BLaER1 treated with 17β-estradiol and CSF1 and Interleukin-3, amounts not matched to agents 10 nM and 100 nM (cell line): ENCODE measurements around the gene ANGPTL4.

Source experiments
- H3K27ac ChIP-seq, 11 experiments: shearing (Covaris generic); formaldehyde crosslinking; 2 replicates each; pipeline ENCODE4 v1.8.1; 2022
- H3K27me3 ChIP-seq, 11 experiments: shearing (Covaris generic); formaldehyde crosslinking; 2 replicates each; pipeline ENCODE4 v1.8.1; 2022
- H3K36me3 ChIP-seq, 11 experiments: shearing (Covaris generic); formaldehyde crosslinking; 2 replicates each; pipeline ENCODE4 v1.8.1; 2022
- H3K4me1 ChIP-seq, 10 experiments: shearing (Covaris generic); formaldehyde crosslinking; 2 replicates each; pipeline ENCODE4 v1.8.1; 2022
- H3K4me2 ChIP-seq, 11 experiments: shearing (Covaris generic); formaldehyde crosslinking; 2 replicates each; pipeline ENCODE4 v1.8.1; 2022
- H3K4me3 ChIP-seq, 10 experiments: shearing (Covaris generic); formaldehyde crosslinking; 2 replicates each; pipeline ENCODE4 v1.8.1; 2022
- H3K9ac ChIP-seq, 11 experiments: shearing (Covaris generic); formaldehyde crosslinking; 2 replicates each; pipeline ENCODE4 v1.8.1; 2022
- H3K9me3 ChIP-seq, 11 experiments: shearing (Covaris generic); formaldehyde crosslinking; replicated peaks in 1 of 11; 2 replicates each; pipeline ENCODE4 v1.8.1; 2022
- H4K20me1 ChIP-seq, 11 experiments: shearing (Covaris generic); formaldehyde crosslinking; 2 replicates each; pipeline ENCODE4 v1.8.1; 2022
- Cebpa-rat ChIP-seq, 11 experiments: shearing (Covaris generic); IDR thresholded peaks; 2 replicates each; pipeline ENCODE4 v1.8.1; 2022

Gene ANGPTL4

DNA sequence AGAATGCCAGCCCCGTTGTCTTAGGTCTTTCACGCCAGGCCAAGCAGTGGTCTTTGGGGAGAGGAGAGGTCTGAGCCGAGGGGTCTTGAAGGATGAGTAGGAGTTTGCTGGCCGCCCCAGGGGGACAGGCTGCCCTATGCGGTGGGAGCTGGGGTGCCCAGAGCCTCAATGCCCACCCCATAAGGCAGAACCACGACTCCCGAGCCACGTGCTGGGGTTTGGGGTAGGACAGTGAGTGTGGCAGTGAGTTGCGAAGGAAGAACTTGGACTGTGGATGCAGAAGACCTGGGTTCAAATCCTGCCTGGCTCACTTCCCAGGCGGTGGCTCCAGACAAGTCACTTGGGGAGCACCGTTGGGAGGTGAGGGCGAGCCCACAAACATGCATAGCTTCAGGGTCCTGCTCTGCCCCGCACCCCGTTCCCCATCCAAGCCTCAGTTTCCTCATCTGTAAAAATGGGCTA, 31.7 kb downstream of the ANGPTL4 start:
- Histone ChIP-seq H3K27ac (no peak overlapping the region), H3K4me1 (peaks cover 27 to 76% (median 63%) of the 10 kb centered on the region in 10 experiments), H3K9ac (no peak overlapping the region), H3K36me3 (peaks cover 13 to 68% (median 28%) of the 10 kb centered on the region in 11 experiments; a peak in 21 of 22 replicates), H3K4me3 (no peak overlapping the region), H3K9me3 (no peaks in the 10 kb centered on the region), H4K20me1 (peaks cover 79 to 99% (median 98%) of the 10 kb centered on the region in 11 experiments), H3K4me2 (no peak overlapping the region), H3K27me3 (no peaks in the 10 kb centered on the region)
- no peak for TF ChIP-seq Cebpa-rat (IDR thresholded peaks at IDR 0.05)

DNA sequence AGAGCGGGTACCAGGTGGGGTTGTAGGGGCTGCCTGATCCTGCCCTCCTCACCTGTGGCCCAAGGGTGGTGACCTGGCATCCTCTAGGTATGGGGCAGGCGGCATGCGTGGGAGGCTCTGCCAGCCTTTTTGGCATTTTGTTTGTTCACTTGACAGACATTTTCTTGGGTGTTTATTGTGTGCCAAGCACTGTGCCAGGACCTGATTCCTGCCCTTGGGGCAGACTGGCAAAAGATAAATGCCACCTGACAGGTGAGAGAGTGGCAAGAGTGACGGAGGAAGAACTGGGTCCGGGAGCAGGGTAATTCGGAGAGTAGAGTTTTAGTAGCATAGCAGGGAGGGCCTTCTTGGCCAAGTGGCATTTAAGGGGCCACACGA, 32.2 kb downstream of the ANGPTL4 start:
- Histone ChIP-seq H3K27me3 (no peaks in the 10 kb centered on the region), H3K9me3 (no peaks in the 10 kb centered on the region), H3K4me3 (no peak overlapping the region), H3K4me2 (0 out of 22 replicates have a peak overlapping the region, but pooled peaks of 1 of the 11 experiments have one; percentile 17), H3K9ac (no peak overlapping the region), H3K36me3 (peaks cover 13 to 69% (median 28%) of the 10 kb centered on the region in 11 experiments; a peak in 21 of 22 replicates), H3K4me1 (peaks cover 23 to 72% (median 59%) of the 10 kb centered on the region in 10 experiments), H4K20me1 (peaks cover 75 to 97% (median 96%) of the 10 kb centered on the region in 11 experiments), H3K27ac (no peak overlapping the region)
- TF ChIP-seq Cebpa-rat (IDR thresholded peaks at IDR 0.05), result no peak

DNA sequence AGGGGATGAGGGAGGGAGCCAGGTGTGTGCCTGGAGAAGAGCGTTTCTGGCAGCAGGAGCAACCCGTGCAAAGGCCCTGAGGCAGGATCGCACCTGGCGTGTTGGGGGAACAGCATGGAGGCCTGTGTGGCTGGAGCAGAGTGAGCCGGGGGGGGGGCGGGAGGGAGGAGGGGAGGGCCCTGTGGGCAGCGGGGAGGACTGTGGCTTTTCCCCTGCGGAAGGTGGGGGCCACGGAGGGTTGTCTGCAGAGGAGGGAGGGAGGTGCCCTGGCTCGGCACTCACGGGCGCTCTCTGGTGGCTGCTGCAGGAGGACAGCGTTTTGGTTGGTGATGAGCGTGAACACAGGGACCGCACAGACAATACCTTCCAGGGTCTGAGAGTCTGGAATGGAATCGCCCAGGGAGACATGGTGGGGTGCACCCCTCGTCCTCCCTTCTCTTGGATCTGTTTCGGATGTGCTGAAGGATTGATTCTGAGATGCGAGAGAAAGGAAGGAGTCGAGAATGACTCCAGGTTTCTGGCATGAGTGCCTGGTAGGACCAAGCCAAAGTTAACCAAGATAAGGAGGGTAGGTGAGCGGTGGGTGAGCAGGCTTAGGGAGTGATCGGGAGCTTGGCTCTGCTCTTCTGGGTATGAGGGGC, 32.7 kb downstream of the ANGPTL4 start:
- peaks cover 70 to 95% (median 91%) of the 10 kb centered on the region in 11 experiments for H4K20me1 ChIP-seq
- TF ChIP-seq Cebpa-rat (IDR thresholded peaks at IDR 0.05), result no peak
- peak overlapping the region in 5 of 11 experiments; percentile 7 to 61 (median 22); a peak in 5 of 22 replicates for H3K27ac ChIP-seq
- H3K27me3 ChIP-seq, result no peaks in the 10 kb centered on the region
- peaks cover 14 to 74% (median 28%) of the 10 kb centered on the region in 11 experiments for H3K36me3 ChIP-seq
- H3K9ac ChIP-seq, result peak overlapping the region in 10 of 11 experiments; percentile 5 to 62 (median 32); a peak in 13 of 22 replicates
- peaks cover 18 to 67% (median 54%) of the 10 kb centered on the region in 10 experiments for H3K4me1 ChIP-seq
- no peaks in the 10 kb centered on the region for H3K9me3 ChIP-seq
- H3K4me2 ChIP-seq, result peak overlapping the region; percentile 21 to 49 (median 39); a peak in 19 of 22 replicates
- no peak overlapping the region for H3K4me3 ChIP-seq

DNA sequence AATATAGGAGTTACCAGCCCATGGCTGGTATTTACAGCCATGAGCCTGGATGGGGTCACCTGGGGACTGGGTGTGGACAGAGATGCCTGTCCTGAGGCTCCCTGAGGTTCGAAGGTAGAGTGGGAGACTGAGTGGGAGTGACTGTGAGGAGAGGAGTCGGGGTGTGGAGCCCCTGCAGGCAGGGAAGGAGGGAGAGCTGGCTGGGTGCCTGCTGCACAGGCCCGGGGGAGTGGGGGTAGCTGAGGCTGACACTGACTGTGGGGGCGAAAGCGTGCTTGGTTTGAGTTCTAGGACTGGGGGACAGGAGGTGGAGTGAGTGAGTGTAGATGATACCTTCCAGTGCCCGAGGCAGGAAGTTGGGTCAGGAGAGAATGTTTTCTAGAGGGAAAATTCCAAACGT, 33.3 kb downstream of the ANGPTL4 start:
- Histone ChIP-seq H3K9ac (peak overlapping the region in 10 of 11 experiments; percentile 5 to 62 (median 32); a peak in 15 of 22 replicates), H3K9me3 (no peaks in the 10 kb centered on the region), H3K4me3 (no peak overlapping the region), H4K20me1 (peaks cover 64 to 95% (median 90%) of the 10 kb centered on the region in 11 experiments), H3K4me1 (peaks cover 12 to 61% (median 48%) of the 10 kb centered on the region in 10 experiments), H3K27me3 (no peaks in the 10 kb centered on the region), H3K27ac (peak overlapping the region in 6 of 11 experiments; percentile 7 to 61 (median 28); a peak in 10 of 22 replicates), H3K4me2 (peak overlapping the region; percentile 21 to 49 (median 39); a peak in 18 of 22 replicates), H3K36me3 (peaks cover 20 to 80% (median 34%) of the 10 kb centered on the region in 11 experiments)
- no peak for TF ChIP-seq Cebpa-rat (IDR thresholded peaks at IDR 0.05)

DNA sequence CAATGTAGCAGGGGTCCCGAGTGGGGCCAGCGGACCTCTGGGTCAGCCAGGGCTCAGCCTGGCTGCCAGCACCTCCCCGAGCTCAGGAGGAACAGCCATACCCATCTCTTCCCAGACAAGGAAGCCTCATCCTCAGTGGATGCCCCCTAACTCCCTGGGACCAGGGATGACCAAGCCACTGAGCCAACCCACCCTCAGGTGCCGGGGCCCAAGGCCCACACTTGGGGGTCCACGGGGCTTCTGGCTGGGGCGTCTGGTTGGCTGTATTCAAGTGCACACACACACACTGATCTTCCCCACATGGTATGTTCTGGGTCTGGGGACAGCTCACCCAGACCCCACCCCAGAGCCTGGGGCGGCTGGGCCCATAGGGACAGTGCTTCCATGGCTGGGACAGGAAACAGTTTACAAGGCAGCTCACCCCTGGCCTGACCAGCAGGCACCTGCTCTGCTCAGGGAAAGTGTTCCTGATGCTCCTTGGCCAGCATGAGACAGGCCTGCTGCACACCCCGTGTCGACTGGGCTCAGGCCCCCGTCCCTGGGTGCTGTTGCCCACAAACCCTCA, 33.9 kb downstream of the ANGPTL4 start:
- Histone ChIP-seq H3K9ac (peak overlapping the region in 9 of 11 experiments; percentile 5 to 62 (median 26); a peak in 13 of 22 replicates), H3K4me2 (peak overlapping the region in 10 of 11 experiments; percentile 21 to 49 (median 38); a peak in 13 of 22 replicates)

DNA sequence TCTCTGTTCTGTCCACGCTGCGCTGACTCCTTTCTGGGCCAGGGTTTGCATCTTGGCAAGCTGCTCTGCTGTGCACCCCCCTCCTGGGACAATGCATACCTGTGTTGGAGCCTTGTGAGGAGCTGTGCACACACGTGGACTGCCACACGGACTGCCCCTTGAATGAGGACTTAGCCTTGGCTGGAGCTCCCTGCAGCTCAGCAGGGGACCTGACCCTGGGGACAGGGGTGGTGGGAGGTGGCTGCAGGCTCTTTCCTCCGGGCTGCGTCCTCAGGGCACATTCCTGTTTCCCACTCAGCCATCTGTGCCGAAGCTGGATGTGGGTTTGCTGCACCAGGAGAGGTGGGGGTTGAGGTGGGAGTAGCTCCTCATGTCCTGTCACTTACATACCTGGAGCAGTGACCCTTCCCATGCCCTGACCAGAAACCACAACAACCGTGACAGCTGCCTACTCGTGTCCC, 34.4 kb downstream of the ANGPTL4 start:
- H3K9ac ChIP-seq, result peak overlapping the region in 5 of 11 experiments; percentile 16 to 62 (median 41); a peak in 4 of 22 replicates
- no peaks in the 10 kb centered on the region for H3K9me3 ChIP-seq
- no peaks in the 10 kb centered on the region for H3K27me3 ChIP-seq
- no peak for TF ChIP-seq Cebpa-rat (IDR thresholded peaks at IDR 0.05)
- peak overlapping the region in 8 of 11 experiments; percentile 1 to 45 (median 38); a peak in 10 of 22 replicates for H3K4me2 ChIP-seq
- no peak overlapping the region for H3K4me3 ChIP-seq
- no peak overlapping the region for H3K27ac ChIP-seq
- H3K36me3 ChIP-seq, result peaks cover 30 to 85% (median 44%) of the 10 kb centered on the region in 11 experiments
- H4K20me1 ChIP-seq, result peaks cover 53 to 91% (median 80%) of the 10 kb centered on the region in 11 experiments
- H3K4me1 ChIP-seq, result peaks cover 6 to 50% (median 37%) of the 10 kb centered on the region in 10 experiments

More for the DNA sequence above, 33.9 kb downstream of the ANGPTL4 start:
- Histone ChIP-seq H3K36me3 (peaks cover 25 to 85% (median 39%) of the 10 kb centered on the region in 11 experiments), H3K4me1 (peaks cover 7 to 56% (median 42%) of the 10 kb centered on the region in 10 experiments), H3K27ac (peak overlapping the region in 6 of 11 experiments; percentile 7 to 61 (median 28); a peak in 6 of 22 replicates), H4K20me1 (peaks cover 58 to 91% (median 84%) of the 10 kb centered on the region in 11 experiments), H3K27me3 (no peaks in the 10 kb centered on the region), H3K4me3 (no peak overlapping the region), H3K9me3 (no peaks in the 10 kb centered on the region)
- no peak for TF ChIP-seq Cebpa-rat (IDR thresholded peaks at IDR 0.05)

DNA sequence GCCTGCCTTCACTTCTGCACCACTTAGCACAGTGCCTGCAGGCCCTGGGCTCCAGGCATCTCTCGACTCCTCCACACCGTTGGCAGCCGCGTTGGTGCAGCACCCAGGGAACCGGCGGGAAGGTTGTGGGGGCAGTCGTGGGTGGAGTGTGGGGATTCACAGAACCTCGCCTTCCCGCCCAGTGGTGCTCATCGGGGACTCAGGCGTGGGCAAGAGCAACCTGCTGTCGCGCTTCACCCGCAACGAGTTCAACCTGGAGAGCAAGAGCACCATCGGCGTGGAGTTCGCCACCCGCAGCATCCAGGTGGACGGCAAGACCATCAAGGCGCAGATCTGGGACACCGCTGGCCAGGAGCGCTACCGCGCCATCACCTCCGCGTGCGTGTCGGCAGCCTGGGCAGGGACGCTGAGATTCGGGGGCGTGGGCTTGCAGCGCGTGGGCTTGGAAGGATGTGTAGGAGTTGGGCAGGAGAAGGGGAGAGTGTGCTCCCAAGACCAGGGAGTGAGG, 35.8 kb downstream of the ANGPTL4 start:
- no peak overlapping the region for H3K4me2 ChIP-seq
- no peaks in the 10 kb centered on the region for H3K9me3 ChIP-seq
- peaks cover 6 to 39% (median 28%) of the 10 kb centered on the region in 10 experiments; a peak in 19 of 20 replicates for H3K4me1 ChIP-seq
- no peak overlapping the region for H3K9ac ChIP-seq
- peaks cover 41 to 85% (median 55%) of the 10 kb centered on the region in 11 experiments for H3K36me3 ChIP-seq
- H3K27ac ChIP-seq, result no peak overlapping the region
- no peaks in the 10 kb centered on the region for H3K27me3 ChIP-seq
- TF ChIP-seq Cebpa-rat (IDR thresholded peaks at IDR 0.05), result no peak
- no peak overlapping the region for H3K4me3 ChIP-seq
- peaks cover 39 to 82% (median 67%) of the 10 kb centered on the region in 11 experiments for H4K20me1 ChIP-seq

DNA sequence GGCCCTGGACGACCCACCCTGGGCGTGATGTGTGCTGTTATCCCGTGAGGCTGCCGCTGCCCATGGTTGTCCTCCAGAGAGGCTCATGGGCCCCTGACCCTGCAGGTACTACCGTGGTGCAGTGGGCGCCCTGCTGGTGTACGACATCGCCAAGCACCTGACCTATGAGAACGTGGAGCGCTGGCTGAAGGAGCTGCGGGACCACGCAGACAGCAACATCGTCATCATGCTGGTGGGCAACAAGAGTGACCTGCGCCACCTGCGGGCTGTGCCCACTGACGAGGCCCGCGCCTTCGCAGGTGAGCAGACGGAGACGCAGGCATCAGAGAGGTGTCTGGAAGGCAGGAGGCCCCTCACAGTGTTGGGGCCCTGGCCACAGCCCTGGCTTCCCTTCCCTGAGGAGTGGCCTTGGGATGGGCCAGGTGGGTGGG, 38.0 kb downstream of the ANGPTL4 start:
- no peaks in the 10 kb centered on the region for H3K27me3 ChIP-seq
- H3K4me3 ChIP-seq, result no peak overlapping the region
- no peak overlapping the region for H3K27ac ChIP-seq
- peaks cover 18 to 59% (median 44%) of the 10 kb centered on the region in 11 experiments for H4K20me1 ChIP-seq
- no peaks in the 10 kb centered on the region for H3K9me3 ChIP-seq
- no peak overlapping the region for H3K4me2 ChIP-seq
- H3K9ac ChIP-seq, result no peak overlapping the region
- H3K4me1 ChIP-seq, result peaks cover 3 to 22% (median 17%) of the 10 kb centered on the region in 10 experiments; a peak in 19 of 20 replicates
- peaks cover 46 to 88% (median 63%) of the 10 kb centered on the region in 11 experiments for H3K36me3 ChIP-seq
- no peak for TF ChIP-seq Cebpa-rat (IDR thresholded peaks at IDR 0.05)
